Germinal center (tissue), 1 donor: ENCODE data around the gene TMEM128.
A peak's percentile ranks its signal among the peaks of the same experiment; 100 is the strongest.
"Not testable (repeated sequence)": the region's sequence is repeated elsewhere in the genome, so short reads cannot be mapped to it uniquely, and the experiment has no call there.

Experiments used
- DNase-seq: peaks from one replicate; pipeline ENCODE4 v3.0.0; 2012; ENCODE audit warnings: mixed read lengths, low spot score

TMEM128 gene, protein sequence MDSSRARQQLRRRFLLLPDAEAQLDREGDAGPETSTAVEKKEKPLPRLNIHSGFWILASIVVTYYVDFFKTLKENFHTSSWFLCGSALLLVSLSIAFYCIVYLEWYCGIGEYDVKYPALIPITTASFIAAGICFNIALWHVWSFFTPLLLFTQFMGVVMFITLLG

GRCh38 chr4:4248029-4248884, at the start of gene TMEM128:
Gene TMEM128, minus strand, starts transcription at chr4:4248223. Its CDS starts 21 bp downstream, at chr4:4248202.
- peak; percentile 93 for DNase-seq

GRCh38 chr4:4296283-4296846, 48.3 kb upstream of the TMEM128 start:
- DNase-seq = no peak

DNA sequence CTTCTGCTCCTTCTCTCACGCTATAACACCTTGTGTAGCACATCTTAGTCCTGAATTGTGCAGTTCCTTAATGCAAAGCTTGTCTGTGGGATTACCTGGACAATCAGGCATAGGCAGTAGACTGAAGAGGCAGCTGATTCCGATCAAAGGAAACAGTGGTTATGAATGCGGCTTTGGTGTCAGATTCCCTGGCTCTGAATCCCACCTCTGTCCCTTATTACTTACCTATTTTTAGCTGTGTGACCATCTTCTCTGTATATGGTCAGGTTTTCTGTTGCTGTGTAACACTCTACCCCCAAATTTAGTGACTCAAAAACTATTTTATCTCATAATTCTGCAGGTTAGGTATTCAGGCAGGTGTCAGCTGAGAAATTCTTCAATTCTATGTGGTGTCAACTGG, 45.3 kb upstream of the TMEM128 start:
- DNase-seq = no peak

GRCh38 chr4:4289941-4290850, 42.2 kb upstream of the TMEM128 start, which contains the start of the genes LYAR and ZBTB49:
Gene LYAR, minus strand, starts transcription at chr4:4290154. Its CDS starts 6,412 bp downstream, at chr4:4283742.
Gene ZBTB49, plus strand, starts transcription at chr4:4290251. Its CDS starts 9,695 bp downstream, at chr4:4299946.
- peak; percentile 96 for DNase-seq

DNA sequence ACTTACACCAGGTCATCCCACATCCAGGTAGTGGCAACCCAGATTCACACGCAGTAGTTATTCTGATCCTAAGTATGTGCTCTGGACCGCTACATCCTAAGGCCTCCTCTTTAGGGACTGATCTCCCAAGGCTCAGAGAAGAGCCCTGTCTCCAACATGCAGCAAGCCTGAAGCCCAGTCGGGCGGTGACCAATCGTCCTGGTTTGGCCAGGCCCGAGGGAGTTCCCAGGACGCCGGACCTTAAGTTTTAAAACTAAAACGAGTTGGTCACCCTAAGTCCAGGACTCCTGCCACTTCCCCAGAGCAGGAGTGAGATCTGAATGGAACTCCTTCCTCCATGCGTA, 41.5 kb upstream of the TMEM128 start:
- DNase-seq = no peak

GRCh38 chr4:4289055-4289454, 41.0 kb upstream of the TMEM128 start:
- no peak for DNase-seq

DNA sequence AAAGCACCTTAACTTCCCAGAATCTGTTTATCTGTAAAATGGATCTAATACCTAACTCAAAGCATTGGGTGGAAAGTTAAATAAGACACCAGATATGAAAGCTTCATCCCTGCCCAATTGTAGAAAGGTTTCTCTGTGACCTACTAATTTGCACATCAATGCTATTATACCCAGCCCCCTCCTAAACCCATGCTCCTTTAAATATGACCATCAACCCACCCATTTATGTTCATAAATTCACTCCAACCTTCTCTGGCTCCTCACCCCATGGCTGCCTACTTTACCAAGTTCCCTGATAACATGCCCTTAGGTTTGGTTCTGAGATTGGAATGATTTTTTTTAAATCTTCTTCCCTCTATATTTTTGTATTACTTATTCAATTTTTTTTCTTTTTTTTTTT, 40.1 kb upstream of the TMEM128 start:
- no peak for DNase-seq

- no peak for DNase-seq
Observed at GRCh38 chr4:4284827-4285618, 37.0 kb upstream of the TMEM128 start.

GRCh38 chr4:4281787-4282186, 33.8 kb upstream of the TMEM128 start:
- DNase-seq = no peak

GRCh38 chr4:4277531-4277930, 29.5 kb upstream of the TMEM128 start:
- no peak for DNase-seq

- DNase-seq = no peak
Observed at GRCh38 chr4:4274226-4274625, 26.2 kb upstream of the TMEM128 start.

GRCh38 chr4:4271912-4272311, 23.9 kb upstream of the TMEM128 start:
- no peak for DNase-seq

DNA sequence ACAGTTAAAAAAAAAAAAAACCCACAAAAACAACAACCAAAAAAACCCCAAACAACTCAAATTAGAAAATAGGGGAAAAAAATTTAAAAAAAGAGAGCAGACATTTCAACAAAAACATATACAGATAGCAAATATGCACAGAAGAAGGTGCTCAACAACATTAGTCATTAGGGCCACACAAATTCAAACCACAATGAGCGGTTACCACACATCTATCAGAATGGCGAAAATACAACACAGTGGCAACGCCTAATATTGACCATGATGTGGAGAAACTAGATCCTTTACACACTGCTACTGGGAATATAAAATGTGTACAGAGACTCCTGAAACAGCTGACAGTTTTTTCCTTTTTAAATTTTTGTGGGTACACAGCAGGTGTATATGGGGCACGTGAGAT, 22.5 kb upstream of the TMEM128 start:
- DNase-seq = no peak

DNA sequence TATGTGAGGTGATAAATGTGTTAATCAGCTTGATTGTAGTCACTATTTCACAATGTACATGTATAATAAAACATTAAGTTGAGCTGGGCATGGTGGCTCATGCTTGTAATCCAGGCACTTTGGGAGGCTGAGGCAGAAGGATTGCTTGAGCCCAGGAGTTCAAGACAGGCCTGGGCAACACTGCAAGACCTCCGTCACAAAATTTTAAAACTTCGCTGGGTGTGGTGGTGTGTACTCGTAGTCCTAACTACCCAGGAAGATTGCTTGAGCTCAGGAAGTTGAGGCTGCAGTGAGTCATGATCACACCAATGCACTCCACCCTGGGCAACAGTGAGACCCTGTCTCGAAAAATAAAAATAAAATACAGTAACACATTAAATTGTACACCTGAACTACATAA, 21.8 kb upstream of the TMEM128 start:
- DNase-seq = no peak

GRCh38 chr4:4269331-4269731, 21.3 kb upstream of the TMEM128 start:
- no peak for DNase-seq

GRCh38 chr4:4268776-4269175, 20.8 kb upstream of the TMEM128 start:
- no peak for DNase-seq

DNA sequence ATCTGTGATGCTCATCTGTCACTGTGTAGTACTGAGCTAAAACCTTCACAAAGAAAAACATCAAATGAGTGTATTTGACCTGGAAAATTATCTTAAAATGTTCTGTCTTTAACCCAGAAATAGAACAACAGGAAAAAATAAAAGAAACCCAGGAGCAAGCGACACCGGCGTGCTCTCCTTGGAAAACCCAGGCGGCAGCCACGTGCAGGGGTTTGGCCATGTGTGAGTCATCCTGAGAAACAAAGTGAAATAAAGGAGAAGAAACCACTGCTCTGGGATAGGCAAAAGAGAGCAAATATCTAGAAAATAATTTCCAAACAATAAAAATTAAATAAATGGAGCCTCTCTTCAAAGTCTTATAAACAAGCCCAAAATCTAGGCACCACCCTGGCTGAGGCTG, 20.0 kb upstream of the TMEM128 start:
- DNase-seq = no peak

GRCh38 chr4:4260185-4260751, 12.2 kb upstream of the TMEM128 start:
- DNase-seq = peak; percentile 83

DNA sequence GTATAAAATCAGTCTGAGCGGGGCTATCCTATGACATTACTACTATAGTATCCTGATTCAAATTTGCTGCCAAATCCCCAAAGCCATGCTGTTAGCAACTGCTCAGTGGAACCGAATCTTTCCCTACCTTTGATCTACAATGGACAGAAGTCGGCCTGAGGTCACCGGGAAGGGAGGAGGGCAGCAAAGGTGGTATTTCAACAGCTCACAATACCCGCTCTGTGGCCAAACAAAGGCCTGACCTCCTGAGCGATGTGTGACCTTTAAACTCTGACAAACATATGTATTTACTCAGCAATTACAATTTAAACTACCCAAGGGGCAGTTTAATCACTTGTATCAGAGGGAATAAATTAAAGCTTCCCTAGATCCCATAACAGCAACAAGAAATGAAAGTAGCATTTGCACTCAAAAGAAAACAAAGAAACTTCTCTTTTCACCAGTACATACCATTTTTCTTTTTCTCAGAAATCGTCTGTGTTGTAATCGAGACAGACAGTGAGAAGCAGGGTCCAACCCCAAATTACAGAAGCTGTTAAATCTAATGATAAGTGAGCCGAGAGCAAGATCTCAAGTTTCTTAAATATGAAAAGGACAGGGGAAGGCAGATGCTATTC, 11.6 kb upstream of the TMEM128 start:
- DNase-seq = no peak

DNA sequence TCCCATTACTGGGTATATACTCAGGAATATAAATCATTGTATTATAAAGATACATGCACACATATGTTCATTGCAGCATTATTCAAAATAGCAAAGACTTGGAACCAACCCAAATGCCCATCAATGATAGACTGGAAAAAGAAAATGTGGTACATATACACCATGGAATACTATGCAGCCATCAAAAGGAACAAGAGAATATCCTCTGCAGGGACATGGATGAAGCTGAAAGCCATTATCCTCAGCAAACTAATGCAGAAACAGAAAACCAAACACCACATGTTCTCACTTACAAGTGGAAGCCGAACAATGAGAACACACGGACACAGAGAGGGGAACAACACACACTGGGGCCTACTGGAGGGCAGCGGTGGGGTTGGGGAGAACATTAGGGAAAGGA, 9.7 kb upstream of the TMEM128 start:
- not testable (repeated sequence) for DNase-seq

DNA sequence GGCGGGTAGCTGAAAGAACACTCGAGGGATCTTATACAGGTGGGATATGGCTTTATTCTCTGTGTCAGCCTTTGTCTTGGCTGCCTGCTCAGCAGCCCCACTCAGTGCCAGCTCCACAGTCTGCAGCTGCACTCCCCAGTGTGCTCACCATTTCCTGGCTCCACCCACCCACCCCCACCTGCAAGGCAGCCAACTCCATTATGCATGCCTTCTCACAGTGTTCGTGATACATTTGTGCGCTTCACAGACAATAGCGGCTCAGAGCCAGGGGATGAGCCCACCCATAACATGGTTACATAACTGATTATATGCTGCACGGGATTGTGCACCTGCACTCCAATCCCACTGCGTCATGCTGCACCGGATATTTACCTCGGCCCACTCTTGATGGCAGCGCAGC, 8.8 kb upstream of the TMEM128 start:
- no peak for DNase-seq
